GM12878 (cell line): ENCODE results near the gene FCHSD2.

ENCODE experiments used
- ASH2L ChIP-seq: fragments of 300-600, 200-600 bp; sonication (generic); IDR thresholded peaks from 2 replicates; pipeline ENCODE4 v1.6.1; 2017; ENCODE audit warnings: low read depth, mild to moderate bottlenecking, borderline replicate concordance
- CBFB ChIP-seq: IDR thresholded peaks from 2 replicates; pipeline ENCODE4 v1.6.1; 2016; ENCODE audit warnings: antibody characterized with exemption, low read depth
- CHD2 ChIP-seq: IDR thresholded peaks from 2 replicates; pipeline ENCODE4 v1.6.1; 2011; ENCODE audit warnings: low read depth, low read length, improper control_type of control experiment, borderline replicate concordance
- EZH2 ChIP-seq: IDR thresholded peaks from 2 replicates; pipeline ENCODE4 v1.6.1; 2012; ENCODE audit warnings: low read depth, mild to moderate bottlenecking, control low read depth, inconsistent platforms, low read length, borderline replicate concordance; ENCODE audit not compliant: control insufficient read depth
- FOXM1 ChIP-seq: IDR thresholded peaks from 2 replicates; pipeline ENCODE4 v1.6.1; 2012; ENCODE audit warnings: low read depth, mild to moderate bottlenecking, inconsistent platforms, low read length, moderate library complexity
- POLR2A ChIP-seq: IDR thresholded peaks from 2 replicates; pipeline ENCODE4 v1.6.1; 2011; ENCODE audit warnings: low read depth, mild to moderate bottlenecking, low read length
- RCOR1 ChIP-seq: conservative IDR thresholded peaks from 2 replicates; pipeline ENCODE4 v1.6.1; 2012; ENCODE audit warnings: low read depth, low read length, improper control_type of control experiment
- SIN3A ChIP-seq: IDR thresholded peaks from 2 replicates; pipeline ENCODE4 v1.6.1; 2012; ENCODE audit warnings: low read depth, low read length, improper control_type of control experiment
- ZNF207 ChIP-seq: fragments of 450-650 bp; IDR thresholded peaks from 2 replicates; pipeline ENCODE4 v1.6.1; 2014; ENCODE audit warnings: antibody characterized with exemption, mild to moderate bottlenecking, borderline replicate concordance
- TF ChIP-seq, protein P1 (sequence below), 3 experiments: IDR thresholded peaks in 2 of 3; conservative IDR thresholded peaks in 1 of 3; 2 replicates each; pipeline ENCODE4 v1.5.1; 2011; ENCODE audit warnings: low read depth in 3 of 3, low read length in 3 of 3, mild to moderate bottlenecking in 3 of 3, control low read depth in 2 of 3, moderate library complexity in 2 of 3, inconsistent platforms in 1 of 3, mixed read lengths in 1 of 3; ENCODE audit not compliant: control insufficient read depth in 2 of 3, insufficient read depth in 1 of 3; ENCODE audit errors: extremely low read depth in 1 of 3
- TF ChIP-seq, protein P2 (sequence below): IDR thresholded peaks from 2 replicates; pipeline ENCODE4 v1.6.1; 2012; ENCODE audit warnings: low read length, inconsistent platforms
- TF ChIP-seq, protein P3 (sequence below): IDR thresholded peaks from 2 replicates; pipeline ENCODE4 v1.6.1; 2012; ENCODE audit warnings: low read depth, low read length, improper control_type of control experiment

- TF ChIP-seq POLR2A (no peak), CBFB (no peak), SIN3A (no peak), RCOR1 (no peak), FOXM1 (no peak), ASH2L (no peak), CHD2 (no peak), EZH2 (no peak), ZNF207 (no peak)
- TF ChIP-seq, protein P1, sequence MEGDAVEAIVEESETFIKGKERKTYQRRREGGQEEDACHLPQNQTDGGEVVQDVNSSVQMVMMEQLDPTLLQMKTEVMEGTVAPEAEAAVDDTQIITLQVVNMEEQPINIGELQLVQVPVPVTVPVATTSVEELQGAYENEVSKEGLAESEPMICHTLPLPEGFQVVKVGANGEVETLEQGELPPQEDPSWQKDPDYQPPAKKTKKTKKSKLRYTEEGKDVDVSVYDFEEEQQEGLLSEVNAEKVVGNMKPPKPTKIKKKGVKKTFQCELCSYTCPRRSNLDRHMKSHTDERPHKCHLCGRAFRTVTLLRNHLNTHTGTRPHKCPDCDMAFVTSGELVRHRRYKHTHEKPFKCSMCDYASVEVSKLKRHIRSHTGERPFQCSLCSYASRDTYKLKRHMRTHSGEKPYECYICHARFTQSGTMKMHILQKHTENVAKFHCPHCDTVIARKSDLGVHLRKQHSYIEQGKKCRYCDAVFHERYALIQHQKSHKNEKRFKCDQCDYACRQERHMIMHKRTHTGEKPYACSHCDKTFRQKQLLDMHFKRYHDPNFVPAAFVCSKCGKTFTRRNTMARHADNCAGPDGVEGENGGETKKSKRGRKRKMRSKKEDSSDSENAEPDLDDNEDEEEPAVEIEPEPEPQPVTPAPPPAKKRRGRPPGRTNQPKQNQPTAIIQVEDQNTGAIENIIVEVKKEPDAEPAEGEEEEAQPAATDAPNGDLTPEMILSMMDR (IDR thresholded peaks at IDR 0.05 in 2 of 3, conservative IDR thresholded peaks at IDR 0.05 in 1 of 3; ENCODE audit: control insufficient read depth in 2 of 3, extremely low read depth in 1 of 3, insufficient read depth in 1 of 3, low read depth in 3 of 3, low read length in 3 of 3), result no peak
- TF ChIP-seq, protein P2, sequence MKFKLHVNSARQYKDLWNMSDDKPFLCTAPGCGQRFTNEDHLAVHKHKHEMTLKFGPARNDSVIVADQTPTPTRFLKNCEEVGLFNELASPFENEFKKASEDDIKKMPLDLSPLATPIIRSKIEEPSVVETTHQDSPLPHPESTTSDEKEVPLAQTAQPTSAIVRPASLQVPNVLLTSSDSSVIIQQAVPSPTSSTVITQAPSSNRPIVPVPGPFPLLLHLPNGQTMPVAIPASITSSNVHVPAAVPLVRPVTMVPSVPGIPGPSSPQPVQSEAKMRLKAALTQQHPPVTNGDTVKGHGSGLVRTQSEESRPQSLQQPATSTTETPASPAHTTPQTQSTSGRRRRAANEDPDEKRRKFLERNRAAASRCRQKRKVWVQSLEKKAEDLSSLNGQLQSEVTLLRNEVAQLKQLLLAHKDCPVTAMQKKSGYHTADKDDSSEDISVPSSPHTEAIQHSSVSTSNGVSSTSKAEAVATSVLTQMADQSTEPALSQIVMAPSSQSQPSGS, result no peak
- TF ChIP-seq, protein P3, sequence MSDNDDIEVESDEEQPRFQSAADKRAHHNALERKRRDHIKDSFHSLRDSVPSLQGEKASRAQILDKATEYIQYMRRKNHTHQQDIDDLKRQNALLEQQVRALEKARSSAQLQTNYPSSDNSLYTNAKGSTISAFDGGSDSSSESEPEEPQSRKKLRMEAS, result no peak
Observed at GRCh38 chr11:73185680-73186293, 43.7 kb upstream of the FCHSD2 start.
